Measurements from ENCODE around the gene MKS1.

The MKS1 gene

GRCh38 chr17:58238147-58238634 lies 19.1 kb upstream of the MKS1 start, which contains the start of gene LPO:
Gene LPO, plus strand, starts transcription at chr17:58238584. Its CDS starts 4,396 bp downstream, at chr17:58242980.
- H3K4me1 ChIP-seq (ENCODE audit: insufficient read depth, low read length, severe bottlenecking): no peaks in the 10 kb centered on the region
- no peaks in the 10 kb centered on the region for H3K36me3 ChIP-seq (ENCODE audit: insufficient read depth, low read length)
- no peaks in the 10 kb centered on the region for H3K9me3 ChIP-seq (ENCODE audit: low read length)
- H3K4me3 ChIP-seq (ENCODE audit: low read depth, low read length, poor library complexity, severe bottlenecking): no peak within 1 kb of the TSS
- H3K27me3 ChIP-seq (ENCODE audit: insufficient read depth, low read length): peaks cover 9% of the 10 kb centered on the region; the same call in 1 of the 2 replicates
- H3K9ac ChIP-seq (ENCODE audit: low read length): no peak within 1 kb of the TSS
- no peaks in the 10 kb centered on the region for H3F3A ChIP-seq (ENCODE audit: insufficient read depth, low read length)
- H4K20me1 ChIP-seq (ENCODE audit: insufficient read depth, low read length): no peaks in the 10 kb centered on the region
- TF ChIP-seq CTCF (IDR thresholded peaks at IDR 0.05; ENCODE audit: low read length): no peak
- no peak for TF ChIP-seq EZH2 (IDR thresholded peaks at IDR 0.05; ENCODE audit: borderline replicate concordance, low read length)
- no peaks in the 10 kb centered on the region for H3K9me2 ChIP-seq (ENCODE audit: low read depth, low read length)
- no peak within 1 kb of the TSS for H3K4me2 ChIP-seq (ENCODE audit: low read length)
- no peaks in the 10 kb centered on the region for H3K79me2 ChIP-seq (ENCODE audit: insufficient read depth, low read length)
- no peak within 1 kb of the TSS for H3K27ac ChIP-seq (ENCODE audit: low read depth, low read length, poor library complexity, severe bottlenecking)
- no peak within 1 kb of the TSS for H2AFZ ChIP-seq (ENCODE audit: low read length)

- H3K9me2 ChIP-seq (ENCODE audit: low read depth, low read length): no peaks in the 10 kb centered on the region
- peaks cover 9% of the 10 kb centered on the region for H3K4me1 ChIP-seq (ENCODE audit: insufficient read depth, low read length, severe bottlenecking)
- H3F3A ChIP-seq (ENCODE audit: insufficient read depth, low read length): no peaks in the 10 kb centered on the region
- H3K36me3 ChIP-seq (ENCODE audit: insufficient read depth, low read length): no peaks in the 10 kb centered on the region
- H4K20me1 ChIP-seq (ENCODE audit: insufficient read depth, low read length): no peaks in the 10 kb centered on the region
- H3K27ac ChIP-seq (ENCODE audit: low read depth, low read length, poor library complexity, severe bottlenecking): no peak overlapping the region
- H3K9ac ChIP-seq (ENCODE audit: low read length): no peak overlapping the region
- no peaks in the 10 kb centered on the region for H3K79me2 ChIP-seq (ENCODE audit: insufficient read depth, low read length)
- no peak overlapping the region for H3K4me2 ChIP-seq (ENCODE audit: low read length)
- 0 out of 2 replicates have a peak, but pooled peaks cover 9% of the 10 kb centered on the region for H3K27me3 ChIP-seq (ENCODE audit: insufficient read depth, low read length)
- no peak overlapping the region for H2AFZ ChIP-seq (ENCODE audit: low read length)
- H3K9me3 ChIP-seq (ENCODE audit: low read length): no peaks in the 10 kb centered on the region
- no peak overlapping the region for H3K4me3 ChIP-seq (ENCODE audit: low read depth, low read length, poor library complexity, severe bottlenecking)
- no peak for TF ChIP-seq EZH2 (IDR thresholded peaks at IDR 0.05; ENCODE audit: borderline replicate concordance, low read length)
- TF ChIP-seq CTCF (IDR thresholded peaks at IDR 0.05; ENCODE audit: low read length): no peak
Observed at GRCh38 chr17:58236394-58236793, 17.3 kb upstream of the MKS1 start.

GRCh38 chr17:58235821-58236220 lies 16.8 kb upstream of the MKS1 start:
- no peaks in the 10 kb centered on the region for H3F3A ChIP-seq (ENCODE audit: insufficient read depth, low read length)
- 0 out of 2 replicates have a peak, but pooled peaks cover 9% of the 10 kb centered on the region for H3K27me3 ChIP-seq (ENCODE audit: insufficient read depth, low read length)
- H3K79me2 ChIP-seq (ENCODE audit: insufficient read depth, low read length): no peaks in the 10 kb centered on the region
- TF ChIP-seq CTCF (IDR thresholded peaks at IDR 0.05; ENCODE audit: low read length): no peak
- no peak for TF ChIP-seq EZH2 (IDR thresholded peaks at IDR 0.05; ENCODE audit: borderline replicate concordance, low read length)
- H3K27ac ChIP-seq (ENCODE audit: low read depth, low read length, poor library complexity, severe bottlenecking): no peak overlapping the region
- H3K36me3 ChIP-seq (ENCODE audit: insufficient read depth, low read length): no peaks in the 10 kb centered on the region
- no peak overlapping the region for H3K9ac ChIP-seq (ENCODE audit: low read length)
- no peaks in the 10 kb centered on the region for H3K9me2 ChIP-seq (ENCODE audit: low read depth, low read length)
- H4K20me1 ChIP-seq (ENCODE audit: insufficient read depth, low read length): no peaks in the 10 kb centered on the region
- H3K4me2 ChIP-seq (ENCODE audit: low read length): no peak overlapping the region
- no peak overlapping the region for H2AFZ ChIP-seq (ENCODE audit: low read length)
- no peaks in the 10 kb centered on the region for H3K9me3 ChIP-seq (ENCODE audit: low read length)
- H3K4me1 ChIP-seq (ENCODE audit: insufficient read depth, low read length, severe bottlenecking): peaks cover 9% of the 10 kb centered on the region
- H3K4me3 ChIP-seq (ENCODE audit: low read depth, low read length, poor library complexity, severe bottlenecking): no peak overlapping the region
